Esophagus (tissue), 2 donors: ENCODE data around the gene CUX1. TPM values are rescaled to one million over a fixed set of nuclear protein-coding genes. Genes with fewer than 3 reads are reported as not detected.

Source experiments
- H3K27ac ChIP-seq, 2 donors: one replicate each; pipeline ENCODE4 v1.5.1; 2013; ENCODE audit warnings: low read depth in 2 of 2, mild to moderate bottlenecking in 2 of 2, inconsistent platforms in 1 of 2, low read length in 1 of 2, moderate library complexity in 1 of 2
- H3K27me3 ChIP-seq, 2 donors: one replicate each; pipeline ENCODE4 v1.6.1; 2013; ENCODE audit warnings: low read length in 2 of 2, control low read depth in 1 of 2, mild to moderate bottlenecking in 1 of 2; ENCODE audit not compliant: insufficient read depth in 2 of 2, control insufficient read depth in 1 of 2
- H3K36me3 ChIP-seq, 2 donors: one replicate each; pipeline ENCODE4 v1.6.1; 2013; ENCODE audit warnings: low read length in 1 of 2; ENCODE audit not compliant: control insufficient read depth in 2 of 2, insufficient read depth in 2 of 2
- H3K4me1 ChIP-seq, 2 donors: one replicate each; pipeline ENCODE4 v1.6.1; 2013; ENCODE audit warnings: low read length in 1 of 2; ENCODE audit not compliant: control insufficient read depth in 2 of 2, insufficient read depth in 2 of 2
- H3K4me3 ChIP-seq, 2 donors: one replicate each; pipeline ENCODE4 v1.5.1; 2013; ENCODE audit warnings: low read length in 2 of 2, mild to moderate bottlenecking in 2 of 2, low read depth in 1 of 2, moderate library complexity in 1 of 2
- H3K9me3 ChIP-seq, 2 donors: one replicate each; pipeline ENCODE4 v1.6.1; 2013; ENCODE audit warnings: mild to moderate bottlenecking in 2 of 2, low read depth in 1 of 2, low read length in 1 of 2, moderate library complexity in 1 of 2; ENCODE audit not compliant: control insufficient read depth in 2 of 2, insufficient read depth in 1 of 2
- WGBS, 2 donors: extraction: QIAGEN DNeasy Blood & Tissue Kit; methylation state at CpG; one replicate each; pipeline ENCODE4 v1.1.7; 2013; 5-methylcytosine and 5-hydroxymethylcytosine counted together
- polyA plus RNA-seq, 2 donors: library from polyadenylated mRNA; stranded (reverse); fragments of 200-250 nt; gene quantifications; one replicate each; pipeline ENCODE4 v1.2.3, GENCODE V29; 2013
- donor health status: healthy with polysubstance abuse.
- donor health status: Bipolar disorder and iron deficiency.

Gene CUX1
- polyA plus RNA-seq, 2 donors, result 19.6 to 21.7 TPM

DNA sequence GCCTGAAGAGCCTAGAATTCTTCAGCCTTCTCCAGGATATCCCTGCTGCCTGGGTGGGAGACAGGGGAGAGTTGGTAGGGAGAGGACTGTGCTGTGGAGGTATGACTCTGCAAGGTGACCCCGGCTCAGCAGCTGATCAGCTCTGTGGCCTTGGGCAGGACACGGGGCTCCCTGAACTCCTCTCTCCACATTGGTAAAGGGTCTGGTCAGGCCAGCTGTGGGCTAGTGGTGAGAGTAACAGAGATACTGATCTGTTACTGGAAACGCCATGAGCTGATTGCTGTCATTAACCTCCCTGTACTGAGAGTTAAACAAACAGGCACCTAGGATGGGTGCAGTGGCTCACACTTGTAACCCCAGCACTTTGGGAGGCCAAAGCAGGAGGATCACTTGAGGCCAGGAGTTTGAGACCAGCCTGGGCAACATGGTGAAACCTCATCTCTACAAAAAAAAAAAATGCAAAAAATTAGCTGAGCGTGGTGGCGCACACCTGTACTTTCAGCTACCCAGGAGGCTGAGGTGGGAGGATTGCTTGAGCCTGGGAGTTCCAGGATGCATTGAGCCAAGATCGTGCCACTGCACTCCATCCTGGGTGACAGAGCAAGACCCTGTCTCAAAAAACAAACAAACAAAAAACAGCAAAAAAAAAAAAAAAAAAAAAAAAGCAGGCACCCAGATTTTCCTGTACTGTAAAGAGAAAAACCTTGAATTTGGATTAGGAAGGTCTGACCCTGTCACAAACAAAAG, 151.5 kb downstream of the CUX1 start:
- Histone ChIP-seq H3K9me3 (peaks cover 0 to 3% of the 10 kb centered on the region in 2 donors), H3K4me3 (no peak overlapping the region), H3K27ac (no peak overlapping the region), H3K36me3 (peaks cover 0 to 3% of the 10 kb centered on the region in 2 donors), H3K27me3 (no peaks in the 10 kb centered on the region), H3K4me1 (no peaks in the 10 kb centered on the region)
- WGBS, 2 donors, result 80 to 95% methylated on average over 6 of the region's 6 CpGs

DNA sequence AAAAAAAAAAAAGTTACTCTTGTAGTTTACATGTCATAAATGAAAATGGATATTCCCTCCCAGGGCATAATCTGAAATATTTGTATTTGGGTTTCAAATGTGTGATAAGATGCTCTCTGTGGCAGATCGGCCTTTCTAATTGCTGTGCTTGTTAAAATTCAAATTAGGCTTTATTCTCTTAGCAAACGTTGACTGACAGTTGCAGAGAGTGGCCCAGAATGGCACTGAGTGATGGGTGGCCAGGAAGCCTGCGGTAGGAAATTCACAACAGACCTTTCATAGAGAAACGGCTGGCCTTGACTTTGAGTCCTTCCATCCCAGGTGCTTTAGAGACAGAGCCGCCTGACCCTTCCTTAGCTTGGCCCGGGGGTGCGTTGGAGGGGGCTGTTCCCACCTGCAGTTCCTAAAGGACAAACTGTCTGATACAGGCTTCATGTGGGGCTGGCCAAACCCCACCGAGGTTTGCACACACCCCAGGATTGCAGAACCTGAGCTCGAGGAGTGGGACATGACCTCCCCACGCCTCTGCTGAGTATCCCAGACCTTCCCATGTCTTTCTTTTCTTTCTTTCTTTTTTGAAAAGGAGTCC, 152.7 kb downstream of the CUX1 start:
- Histone ChIP-seq H3K4me1 (no peaks in the 10 kb centered on the region), H3K27me3 (no peaks in the 10 kb centered on the region), H3K36me3 (peaks cover 0 to 3% of the 10 kb centered on the region in 2 donors), H3K9me3 (peaks cover 0 to 3% of the 10 kb centered on the region in 2 donors), H3K4me3 (no peak overlapping the region), H3K27ac (no peak overlapping the region)
- 81 to 87% methylated on average over 10 of the region's 10 CpGs for WGBS, 2 donors

DNA sequence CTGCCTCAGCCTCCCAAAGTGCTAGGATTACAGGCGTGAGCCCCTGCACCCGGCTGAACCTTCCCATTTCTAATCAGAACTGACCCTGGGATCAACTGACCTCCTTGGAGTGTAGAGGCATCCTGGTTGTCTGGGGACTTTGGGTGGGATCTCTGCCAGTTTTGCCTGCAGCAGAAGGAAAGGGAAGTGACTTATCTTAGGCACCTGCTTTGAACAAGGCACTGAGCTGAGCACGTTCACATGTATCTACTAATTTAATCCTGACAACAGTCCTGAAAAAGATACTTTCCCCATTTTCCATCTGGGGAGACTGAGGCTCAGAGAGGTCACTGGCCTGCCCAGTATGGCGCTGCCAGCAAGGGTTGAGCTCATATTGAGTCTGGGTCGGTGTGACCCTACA, 153.4 kb downstream of the CUX1 start:
- peaks cover 0 to 3% of the 10 kb centered on the region in 2 donors for H3K9me3 ChIP-seq
- peaks cover 0 to 3% of the 10 kb centered on the region in 2 donors for H3K36me3 ChIP-seq
- H3K27me3 ChIP-seq, result no peaks in the 10 kb centered on the region
- H3K4me3 ChIP-seq, result no peak overlapping the region
- H3K27ac ChIP-seq, result no peak overlapping the region
- H3K4me1 ChIP-seq, result no peaks in the 10 kb centered on the region
- WGBS, 2 donors, result 90 to 94% methylated on average over 5 of the region's 5 CpGs

DNA sequence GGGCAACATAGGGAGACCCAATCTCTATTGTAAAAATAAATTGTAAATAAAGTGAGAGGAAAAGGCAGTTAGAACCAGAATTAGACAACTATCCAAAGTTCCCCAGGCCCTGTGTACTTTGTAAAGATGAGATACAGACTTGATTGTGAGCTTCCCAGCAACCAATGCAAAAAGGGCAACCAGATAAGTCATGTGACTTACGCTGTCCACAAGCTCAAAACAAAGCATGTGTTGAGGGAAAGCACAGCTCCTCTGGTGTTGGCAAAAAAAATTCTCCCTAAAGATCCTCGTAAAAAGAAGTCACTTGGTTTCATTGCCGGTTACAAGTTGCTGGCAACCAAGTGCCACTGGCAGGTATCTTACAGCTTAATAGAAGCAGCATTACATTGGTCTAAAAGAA, 154.0 kb downstream of the CUX1 start:
- Histone ChIP-seq H3K4me1 (no peaks in the 10 kb centered on the region), H3K27me3 (no peaks in the 10 kb centered on the region), H3K9me3 (peaks cover 0 to 3% of the 10 kb centered on the region in 2 donors), H3K4me3 (no peak overlapping the region), H3K36me3 (peaks cover 0 to 3% of the 10 kb centered on the region in 2 donors), H3K27ac (no peak overlapping the region)
- WGBS, 2 donors, result 97 to 99% methylated on average over 3 of the region's 3 CpGs

DNA sequence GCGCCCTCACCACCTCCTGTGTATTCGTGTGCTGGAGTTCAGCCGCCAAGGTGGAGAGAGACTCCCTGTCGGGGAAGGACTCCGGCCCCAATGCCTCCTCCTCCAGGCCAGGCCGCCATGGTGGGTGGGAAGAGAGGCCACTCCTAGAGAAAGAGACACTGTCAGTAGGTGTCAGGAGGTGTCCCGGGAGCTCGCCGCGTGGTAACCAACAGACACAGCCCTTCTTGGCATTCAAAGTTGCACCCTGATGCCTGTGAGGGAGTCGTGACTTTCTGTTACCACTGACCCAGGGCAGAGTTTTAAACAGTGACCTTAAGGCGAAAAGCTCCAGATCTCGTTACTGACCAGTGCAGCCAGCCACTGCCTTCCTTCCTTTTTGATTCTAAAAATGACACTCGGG, 155.2 kb downstream of the CUX1 start:
- Histone ChIP-seq H3K9me3 (peaks cover 0 to 3% of the 10 kb centered on the region in 2 donors), H3K4me1 (no peaks in the 10 kb centered on the region), H3K27me3 (no peaks in the 10 kb centered on the region), H3K4me3 (no peak overlapping the region), H3K27ac (no peak overlapping the region), H3K36me3 (peaks cover 0 to 3% of the 10 kb centered on the region in 2 donors)
- WGBS, 2 donors, result 92 to 95% methylated on average over 14 of the region's 14 CpGs

DNA sequence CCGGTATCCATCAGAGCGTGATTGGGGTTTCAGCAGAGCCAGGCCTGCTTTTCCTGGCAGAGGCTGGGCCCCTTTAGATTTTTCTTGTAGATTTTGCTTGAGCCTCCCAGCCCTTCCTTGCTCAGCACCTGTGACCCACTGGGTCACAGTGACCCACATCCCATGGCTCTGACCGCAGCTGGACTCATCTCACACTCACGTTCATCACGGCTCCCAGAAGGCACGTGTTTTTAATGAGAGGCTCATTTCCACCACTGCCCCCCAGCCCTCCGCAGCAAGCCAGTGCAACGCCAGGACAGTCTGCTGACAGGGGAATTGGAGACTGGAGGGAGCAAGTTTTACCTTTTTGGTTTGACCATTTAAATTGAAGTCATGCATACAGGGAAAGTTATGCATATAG, 155.7 kb downstream of the CUX1 start:
- Histone ChIP-seq H3K27me3 (no peaks in the 10 kb centered on the region), H3K9me3 (peaks cover 0 to 3% of the 10 kb centered on the region in 2 donors), H3K36me3 (peaks cover 0 to 3% of the 10 kb centered on the region in 2 donors), H3K27ac (no peak overlapping the region), H3K4me1 (no peaks in the 10 kb centered on the region), H3K4me3 (no peak overlapping the region)
- WGBS, 2 donors, result 84 to 91% methylated on average over 8 of the region's 8 CpGs

DNA sequence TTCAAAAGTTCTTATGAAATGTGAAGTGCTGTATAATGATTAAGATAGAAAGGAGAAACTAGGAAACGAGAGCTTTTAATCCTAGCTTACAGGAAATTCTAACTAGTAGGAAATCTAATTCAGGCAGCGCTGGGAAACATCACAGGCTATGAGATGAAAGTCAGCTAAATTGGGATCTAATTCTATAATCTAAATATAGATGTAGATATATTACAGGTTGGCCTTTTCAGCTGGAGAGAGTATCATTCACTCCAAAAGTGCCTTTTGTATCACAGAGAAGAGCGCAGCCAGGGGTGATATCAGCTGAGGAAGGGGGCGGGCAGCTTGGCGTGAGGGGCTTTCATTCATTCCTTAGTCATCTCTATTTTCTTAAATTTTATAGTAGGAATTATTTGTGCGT, 157.0 kb downstream of the CUX1 start:
- no peaks in the 10 kb centered on the region for H3K4me1 ChIP-seq
- no peak overlapping the region for H3K4me3 ChIP-seq
- peaks cover 0 to 3% of the 10 kb centered on the region in 2 donors for H3K36me3 ChIP-seq
- peaks cover 0 to 3% of the 10 kb centered on the region in 2 donors for H3K9me3 ChIP-seq
- H3K27ac ChIP-seq, result no peak overlapping the region
- H3K27me3 ChIP-seq, result no peaks in the 10 kb centered on the region
- 90 to 91% methylated on average over 6 of the region's 6 CpGs for WGBS, 2 donors

DNA sequence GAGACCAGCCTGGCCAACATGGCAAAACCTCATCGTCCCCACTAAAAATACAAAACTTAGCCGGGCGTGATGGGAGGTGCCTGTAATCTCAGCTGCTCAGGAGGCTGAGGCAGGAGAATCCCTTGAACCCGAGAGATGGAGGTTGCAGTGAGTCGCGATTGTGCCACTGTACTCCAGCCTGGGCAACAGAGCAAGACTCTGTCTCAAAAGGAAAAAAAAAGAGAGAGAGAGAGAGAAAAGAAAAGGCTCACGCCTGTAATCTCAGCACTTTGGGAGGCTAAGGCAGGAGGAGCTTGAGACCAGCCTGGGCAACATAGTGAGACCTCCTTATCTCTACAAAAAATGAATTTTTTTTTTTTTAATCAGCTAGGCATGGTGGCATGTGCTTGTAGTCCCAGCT, 157.6 kb downstream of the CUX1 start:
- Histone ChIP-seq H3K4me3 (no peak overlapping the region), H3K4me1 (no peaks in the 10 kb centered on the region), H3K27ac (no peak overlapping the region), H3K9me3 (peaks cover 0 to 3% of the 10 kb centered on the region in 2 donors), H3K27me3 (no peaks in the 10 kb centered on the region), H3K36me3 (peaks cover 0 to 3% of the 10 kb centered on the region in 2 donors)
- WGBS, 2 donors, result 96% methylated on average over 7 of the region's 7 CpGs

DNA sequence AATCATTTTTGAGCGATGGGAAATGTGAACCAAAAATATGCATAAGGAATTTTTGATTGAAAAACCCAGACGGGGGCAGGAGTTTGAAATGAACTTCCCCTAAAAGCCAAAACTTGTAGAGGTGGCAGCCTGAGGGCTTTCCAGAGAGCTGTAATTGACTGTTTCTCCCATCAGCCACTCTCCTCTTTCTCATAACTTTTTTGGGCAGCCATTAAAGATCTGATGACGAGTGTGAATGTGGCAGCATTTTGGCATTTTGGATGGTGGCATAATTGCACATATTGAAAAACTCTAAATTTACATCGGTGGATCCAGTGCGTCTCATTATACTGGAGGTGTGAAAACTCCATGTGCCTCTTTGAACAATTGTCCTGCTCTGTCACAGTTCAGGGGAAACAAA, 159.0 kb downstream of the CUX1 start:
- Histone ChIP-seq H3K27ac (no peak overlapping the region), H3K27me3 (no peaks in the 10 kb centered on the region), H3K4me1 (no peaks in the 10 kb centered on the region), H3K36me3 (peaks cover 0 to 3% of the 10 kb centered on the region in 2 donors), H3K4me3 (no peak overlapping the region), H3K9me3 (peaks cover 0 to 3% of the 10 kb centered on the region in 2 donors)
- 87% methylated on average over 5 of the region's 5 CpGs for whole genome bisulfite sequencing, 2 donors

DNA sequence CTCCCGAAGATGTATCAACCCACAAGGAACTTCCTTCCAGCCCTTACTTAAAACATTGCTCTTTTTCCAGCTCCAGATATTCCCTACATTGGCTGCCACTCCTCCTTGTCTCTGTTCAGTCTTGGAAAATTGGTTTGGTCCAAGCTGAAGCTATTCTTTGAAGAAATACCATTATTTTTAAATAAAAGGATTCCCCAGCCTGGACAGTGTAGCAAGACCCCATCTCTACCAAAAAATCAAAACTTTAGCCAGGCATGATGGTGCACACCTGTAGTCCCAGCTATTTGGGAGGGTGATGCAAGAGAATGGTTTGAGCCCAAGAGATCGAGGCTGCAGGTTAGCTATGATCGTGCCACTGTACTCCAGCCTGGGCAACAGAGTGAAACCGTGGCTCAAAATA, 159.8 kb downstream of the CUX1 start:
- H3K36me3 ChIP-seq, result peaks cover 0 to 3% of the 10 kb centered on the region in 2 donors
- 93 to 94% methylated on average over 4 of the region's 4 CpGs for WGBS, 2 donors
- no peaks in the 10 kb centered on the region for H3K4me1 ChIP-seq
- H3K4me3 ChIP-seq, result no peak overlapping the region
- no peaks in the 10 kb centered on the region for H3K27me3 ChIP-seq
- H3K9me3 ChIP-seq, result peaks cover 0 to 3% of the 10 kb centered on the region in 2 donors
- no peak overlapping the region for H3K27ac ChIP-seq
